GM12878 (cell line): ENCODE measurements around the gene IDI2. TPM values are rescaled to one million over a fixed set of nuclear protein-coding genes. Genes with fewer than 3 reads are reported as not detected.

Experiments used
- ASH2L ChIP-seq: fragments of 300-600, 200-600 bp; sonication (generic); IDR thresholded peaks from 2 replicates; pipeline ENCODE4 v1.6.1; 2017; ENCODE audit warnings: low read depth, mild to moderate bottlenecking, borderline replicate concordance
- ATF2 ChIP-seq: IDR thresholded peaks from 2 replicates; pipeline ENCODE4 v1.6.1; 2012; ENCODE audit warnings: low read length, inconsistent platforms
- ATF7 ChIP-seq: fragments of 450-650 bp; IDR thresholded peaks from 2 replicates; pipeline ENCODE4 v1.6.1; 2016; ENCODE audit warnings: low read depth, mild to moderate bottlenecking
- BACH1 ChIP-seq: fragments of 450-650 bp; IDR thresholded peaks from 2 replicates; pipeline ENCODE4 v1.6.1; 2017; ENCODE audit warnings: mild to moderate bottlenecking, borderline replicate concordance
- CBFB ChIP-seq: IDR thresholded peaks from 2 replicates; pipeline ENCODE4 v1.6.1; 2016; ENCODE audit warnings: antibody characterized with exemption, low read depth
- CTCF ChIP-seq, 3 experiments: IDR thresholded peaks in 2 of 3; conservative IDR thresholded peaks in 1 of 3; 2 replicates each; pipeline ENCODE4 v1.5.1; 2011; ENCODE audit warnings: low read depth in 3 of 3, low read length in 3 of 3, mild to moderate bottlenecking in 3 of 3, control low read depth in 2 of 3, moderate library complexity in 2 of 3, inconsistent platforms in 1 of 3, mixed read lengths in 1 of 3; ENCODE audit not compliant: control insufficient read depth in 2 of 3, insufficient read depth in 1 of 3; ENCODE audit errors: extremely low read depth in 1 of 3
- DPF2 ChIP-seq: fragments of 450-650 bp; IDR thresholded peaks from 2 replicates; pipeline ENCODE4 v1.6.1; 2017; ENCODE audit warnings: mild to moderate bottlenecking
- E2F8 ChIP-seq: fragments of 450-650 bp; IDR thresholded peaks from 2 replicates; pipeline ENCODE4 v1.6.1; 2018; ENCODE audit warnings: mild to moderate bottlenecking, low read depth, moderate library complexity; ENCODE audit not compliant: partially characterized antibody
- EP300 ChIP-seq, 2 experiments: fragments of 150-350 bp in 1 of 2; IDR thresholded peaks; 2 replicates each; pipeline ENCODE4 v1.6.1; 2011 to 2012; ENCODE audit warnings: low read depth in 2 of 2, low read length in 2 of 2, borderline replicate concordance in 1 of 2, improper control_type of control experiment in 1 of 2, inconsistent platforms in 1 of 2; ENCODE audit not compliant: control insufficient read depth in 1 of 2
- IKZF1 ChIP-seq: fragments of 450-650 bp; conservative IDR thresholded peaks from 2 replicates; pipeline ENCODE4 v1.6.1; 2017; ENCODE audit warnings: antibody characterized with exemption, mild to moderate bottlenecking
- JUNB ChIP-seq: IDR thresholded peaks from 2 replicates; pipeline ENCODE4 v1.6.1; 2016; ENCODE audit warnings: antibody characterized with exemption, mild to moderate bottlenecking
- KLF5 ChIP-seq: fragments of 450-650 bp; IDR thresholded peaks from 2 replicates; pipeline ENCODE4 v1.6.1; 2014; ENCODE audit warnings: mild to moderate bottlenecking; ENCODE audit not compliant: partially characterized antibody
- MXI1 ChIP-seq: fragments of 150-350 bp; IDR thresholded peaks from 2 replicates; pipeline ENCODE4 v1.6.1; 2011; ENCODE audit warnings: low read depth, mild to moderate bottlenecking, inconsistent platforms, low read length, improper control_type of control experiment
- PAX5 ChIP-seq: IDR thresholded peaks from 2 replicates; pipeline ENCODE4 v1.6.1; 2011; ENCODE audit warnings: low read depth, low read length, borderline replicate concordance
- PKNOX1 ChIP-seq: fragments of 450-650 bp; IDR thresholded peaks from 2 replicates; pipeline ENCODE4 v1.6.1; 2016; ENCODE audit warnings: mild to moderate bottlenecking
- SIN3A ChIP-seq: IDR thresholded peaks from 2 replicates; pipeline ENCODE4 v1.6.1; 2012; ENCODE audit warnings: low read depth, low read length, improper control_type of control experiment
- SMARCA5 ChIP-seq: fragments of 450-650 bp; IDR thresholded peaks from 2 replicates; pipeline ENCODE4 v1.6.1; 2017; ENCODE audit warnings: mild to moderate bottlenecking
- SP1 ChIP-seq: IDR thresholded peaks from one replicate; pipeline ENCODE4 v1.6.1; 2011; ENCODE audit warnings: low read depth, low read length
- TCF12 ChIP-seq: IDR thresholded peaks from 2 replicates; pipeline ENCODE4 v1.6.1; 2011; ENCODE audit warnings: low read depth, mild to moderate bottlenecking, low read length
- ZBTB33 ChIP-seq: fragments of 450-650 bp; IDR thresholded peaks from 2 replicates; pipeline ENCODE4 v1.6.1; 2017; ENCODE audit warnings: mild to moderate bottlenecking
- ZNF274 ChIP-seq: IDR thresholded peaks from one replicate; pipeline ENCODE4 v1.8.0; 2011; ENCODE audit not compliant: insufficient read length, insufficient read depth
- polyA plus RNA-seq, 11 experiments: library from polyadenylated mRNA; depleted of rRNA in 4 of 11; unstranded in 6 of 11; stranded (reverse) in 5 of 11; fragments of >200 nt; fragmentation: Nextera tagmentation in 4 of 11; fragmentation: Illumina TruSeq in 1 of 11; extraction: Ambion mirVana in 4 of 11; extraction: Trizol in 1 of 11; gene quantifications; 1 replicate in 1 of 11; 2 replicates in 10 of 11; pipeline versions ENCODE4 v1.2.1 to v1.2.3, GENCODE V29; 2011 to 2016; ENCODE audit warnings: inconsistent platforms in 2 of 11, missing spikeins in 2 of 11, low read depth in 1 of 11
- total RNA-seq, 4 experiments: library from RNA; depleted of rRNA in 3 of 4; stranded (reverse); fragments of >200 nt in 3 of 4; fragmentation: Illumina TruSeq in 1 of 4; extraction: Trizol in 1 of 4; gene quantifications; 2 replicates each; pipeline versions ENCODE4 v1.2.1 to v1.2.3, GENCODE V29; 2013 to 2021

IDI2 gene
- total and polyA plus RNA-seq, 10 of the 15 experiments (the other 5 are each of a cell fraction or from before 2014, with no cell fraction given) = 0.06 TPM; not detected in 9

GRCh38 chr10:974038-974784 lies 51.4 kb downstream of the IDI2 start (continued):
- TF ChIP-seq CBFB = no peak
- TF ChIP-seq BACH1 = peak; percentile 28; the same call in 1 of the 2 replicates
- no peak for TF ChIP-seq SIN3A
- 0 out of 2 replicates have a peak, but pooled peaks have one; percentile 2 for TF ChIP-seq DPF2
- TF ChIP-seq ASH2L = no peak
- TF ChIP-seq E2F8 = no peak
- TF ChIP-seq ZBTB33 = no peak
- 0 out of 2 replicates have a peak, but pooled peaks have one; percentile 24 for TF ChIP-seq SMARCA5
- no peak for TF ChIP-seq MXI1
- no peak for TF ChIP-seq EP300 (IDR thresholded peaks at IDR 0.05; ENCODE audit: borderline replicate concordance in 1 of 2, control insufficient read depth in 1 of 2, low read depth in 2 of 2, low read length in 2 of 2)
- TF ChIP-seq ATF7 = no peak
- no peak for TF ChIP-seq KLF5
- TF ChIP-seq ATF2 = peak; percentile 58; the same call in 1 of the 2 replicates
- peak; percentile 86 for TF ChIP-seq TCF12
- peak; percentile 34 for TF ChIP-seq IKZF1
- TF ChIP-seq SP1 = no peak
- no peak for TF ChIP-seq PKNOX1
- no peak for TF ChIP-seq JUNB
- no peak for TF ChIP-seq CTCF (IDR thresholded peaks at IDR 0.05 in 2 of 3, conservative IDR thresholded peaks at IDR 0.05 in 1 of 3; ENCODE audit: control insufficient read depth in 2 of 3, extremely low read depth in 1 of 3, insufficient read depth in 1 of 3, low read depth in 3 of 3, low read length in 3 of 3)
- no peak for TF ChIP-seq ZNF274
- 0 out of 2 replicates have a peak, but pooled peaks have one; percentile 26 for TF ChIP-seq PAX5
